Stimulated activated CD4-positive, alpha-beta T cell treated with anti-CD3 and anti-CD28 coated beads, Interleukin-12 subunit alpha, Interleukin-12 subunit beta, amount 100 ng/mL, for 4 hours (primary cell): ENCODE results near the gene NOP9.

Experiments used
- DNase-seq: peaks from one replicate; pipeline ENCODE4 v3.0.0-alpha.2; 2020

The NOP9 gene

DNA sequence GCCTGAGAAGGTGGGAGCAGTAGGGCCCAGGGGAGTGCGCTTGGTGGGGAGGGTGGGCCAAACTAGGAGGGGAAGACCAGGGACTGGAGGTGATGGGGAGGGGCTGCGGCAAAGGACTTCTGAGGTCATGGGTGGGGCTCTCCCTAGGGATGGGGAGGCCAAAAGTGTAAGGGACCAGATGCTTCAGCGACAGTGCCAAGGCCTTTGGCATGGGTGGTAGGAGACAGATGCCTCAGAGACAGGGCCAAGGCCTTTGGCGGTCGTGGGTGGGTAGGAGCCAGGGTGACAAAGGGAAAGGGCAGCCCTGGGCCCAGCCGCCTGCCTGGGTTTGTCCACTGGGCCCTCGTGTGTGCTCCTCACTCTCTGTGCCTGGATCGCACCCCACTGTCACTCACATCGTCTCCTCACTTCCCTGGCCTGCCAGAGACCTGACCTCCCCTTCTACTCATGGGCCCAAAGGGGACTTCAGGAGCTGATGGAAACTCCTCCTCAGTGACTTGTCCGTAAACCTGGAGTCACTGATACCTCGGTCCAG, 15.1 kb upstream of the NOP9 start:
- no peak for DNase-seq

DNA sequence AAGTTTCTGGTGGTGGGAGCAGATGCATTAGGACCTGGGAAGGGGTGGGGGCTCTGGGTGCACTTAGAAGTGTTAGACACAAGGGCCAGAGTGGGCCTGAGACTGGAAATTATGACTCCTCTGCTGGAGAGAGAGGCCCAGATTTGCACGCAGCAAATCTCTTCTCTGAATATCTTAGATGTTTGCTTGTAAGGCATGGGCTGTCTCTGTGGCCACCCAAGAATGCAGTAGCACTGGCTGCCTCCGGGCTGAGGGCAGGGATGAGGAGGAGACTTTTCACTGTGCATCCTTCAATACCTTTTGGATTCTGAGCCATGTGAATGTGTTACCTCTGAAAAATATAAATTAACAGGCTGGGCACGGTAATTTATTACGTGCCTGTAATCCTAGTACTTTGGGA, 14.3 kb upstream of the NOP9 start:
- no peak for DNase-seq

DNA sequence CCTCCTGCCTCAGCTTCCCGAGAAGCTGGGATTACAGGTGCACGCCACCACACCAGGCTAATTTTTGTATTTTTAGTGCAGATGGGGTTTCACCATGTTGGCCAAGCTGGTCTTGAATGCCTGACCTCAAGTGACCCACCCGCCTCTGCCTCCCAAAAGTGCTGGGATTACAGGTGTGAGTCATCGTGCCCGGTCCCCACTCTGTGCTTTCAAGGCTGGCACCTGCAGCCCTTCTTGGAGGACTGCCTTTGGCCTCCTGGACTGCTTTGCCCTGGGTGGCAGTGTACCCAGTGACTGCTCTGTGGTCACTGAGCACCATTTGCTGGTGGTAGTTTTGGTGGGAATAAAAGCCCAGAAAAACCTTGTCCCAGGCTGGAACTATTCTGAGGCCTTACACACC, 12.7 kb upstream of the NOP9 start:
- no peak for DNase-seq

DNA sequence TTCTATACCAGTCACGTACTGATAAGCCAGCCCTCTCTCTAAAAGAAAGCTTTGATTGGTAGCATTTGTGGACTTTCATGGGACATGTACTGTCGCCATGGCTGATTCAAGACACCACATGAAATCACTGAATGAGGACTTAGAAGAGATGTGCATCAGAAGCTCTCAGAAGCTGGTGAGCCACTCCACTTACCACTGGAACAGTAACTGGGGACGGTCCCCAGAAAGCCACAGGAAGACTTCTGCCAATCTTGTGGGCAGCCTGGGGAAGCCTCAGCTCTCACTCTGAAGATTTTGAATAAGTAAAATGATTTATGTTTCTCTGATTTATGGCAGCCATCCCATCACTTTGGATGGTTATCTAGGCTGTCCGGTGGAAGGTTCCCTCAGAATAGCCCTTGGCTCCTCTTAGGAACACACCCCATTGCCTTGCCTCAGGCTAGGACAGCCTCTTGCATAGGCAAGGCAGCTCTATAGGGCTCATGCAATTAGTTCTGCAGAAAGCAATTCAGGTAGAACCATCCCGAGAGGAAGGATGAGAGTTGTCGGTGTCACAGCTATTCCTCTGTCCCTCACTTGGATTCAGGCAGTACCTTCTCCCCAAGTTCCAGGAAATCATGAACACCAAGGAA, 9.9 kb upstream of the NOP9 start:
- DNase-seq: peak; percentile 41

GRCh38 chr14:24290746-24291145, 8.9 kb upstream of the NOP9 start:
- no peak for DNase-seq

- DNase-seq: no peak
Measured at GRCh38 chr14:24291446-24292117, 8.1 kb upstream of the NOP9 start.

DNA sequence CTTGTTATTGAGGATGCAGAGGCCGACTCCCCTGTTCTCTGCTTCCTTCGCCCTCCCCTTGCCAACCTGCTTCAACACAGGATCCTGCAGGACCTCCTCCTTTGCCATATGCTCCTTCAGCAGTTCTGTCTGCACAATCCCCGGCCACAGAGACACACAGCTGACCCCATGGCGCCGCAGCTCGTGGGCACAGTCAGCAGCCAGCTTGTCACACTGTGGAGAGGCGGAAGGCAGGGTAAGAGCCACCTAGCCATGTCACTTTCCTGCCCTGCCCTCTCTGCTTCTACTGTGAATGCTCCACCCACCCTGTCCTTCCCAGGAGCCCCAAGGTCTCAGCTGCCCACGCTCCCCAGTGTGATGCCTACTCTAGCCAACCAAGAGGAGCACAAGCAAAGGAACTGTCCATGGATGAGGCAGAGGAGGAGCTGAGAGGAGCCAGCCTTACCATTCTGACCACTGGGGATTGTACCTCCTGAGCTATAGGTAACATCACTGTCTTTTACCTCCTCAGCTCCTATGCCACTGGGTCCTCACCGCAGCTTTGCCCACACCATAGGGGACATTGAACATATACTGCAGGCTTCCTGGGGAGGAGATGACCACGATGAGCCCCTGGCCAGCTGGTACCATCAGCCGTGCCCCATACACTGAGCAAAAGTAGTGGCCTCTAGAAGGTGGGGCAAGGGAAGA, 7.4 kb upstream of the NOP9 start:
- DNase-seq: no peak

- DNase-seq: no peak
Measured at GRCh38 chr14:24293525-24293924, 6.1 kb upstream of the NOP9 start.

- peak; percentile 67 for DNase-seq
Measured at GRCh38 chr14:24296341-24297157, 3.1 kb upstream of the NOP9 start.

GRCh38 chr14:24297190-24297964, 2.3 kb upstream of the NOP9 start:
- DNase-seq: no peak

- DNase-seq: no peak
Measured at GRCh38 chr14:24298892-24299254, 777 bp upstream of the NOP9 start.

DNA sequence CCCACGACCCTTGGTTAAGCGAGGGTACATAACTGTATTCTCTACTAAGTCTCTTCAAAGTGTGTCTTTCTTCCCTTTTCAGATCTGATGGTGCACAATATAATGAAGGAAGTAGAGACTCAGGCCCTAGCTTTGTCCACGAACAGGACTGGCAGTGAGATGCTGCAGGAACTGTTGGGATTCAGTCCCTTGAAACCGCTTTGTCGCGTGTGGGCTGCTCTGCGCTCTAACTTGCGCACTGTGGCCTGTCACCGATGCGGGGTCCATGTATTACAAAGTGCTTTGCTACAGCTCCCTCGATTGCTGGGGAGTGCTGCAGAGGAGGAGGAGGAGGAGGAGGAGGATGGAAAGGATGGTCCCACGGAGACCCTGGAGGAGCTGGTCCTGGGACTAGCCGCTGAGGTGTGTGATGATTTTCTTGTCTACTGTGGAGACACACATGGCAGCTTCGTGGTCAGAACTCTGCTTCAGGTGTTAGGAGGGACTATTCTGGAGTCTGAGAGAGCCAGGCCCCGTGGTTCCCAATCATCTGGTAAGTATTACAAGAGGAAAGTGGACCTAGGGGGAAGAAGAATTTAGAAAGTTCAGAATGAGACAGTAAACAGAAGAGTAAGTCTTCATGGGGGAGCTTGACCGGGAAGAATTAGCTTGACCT, 803 bp downstream of the NOP9 start:
- DNase-seq: no peak

DNA sequence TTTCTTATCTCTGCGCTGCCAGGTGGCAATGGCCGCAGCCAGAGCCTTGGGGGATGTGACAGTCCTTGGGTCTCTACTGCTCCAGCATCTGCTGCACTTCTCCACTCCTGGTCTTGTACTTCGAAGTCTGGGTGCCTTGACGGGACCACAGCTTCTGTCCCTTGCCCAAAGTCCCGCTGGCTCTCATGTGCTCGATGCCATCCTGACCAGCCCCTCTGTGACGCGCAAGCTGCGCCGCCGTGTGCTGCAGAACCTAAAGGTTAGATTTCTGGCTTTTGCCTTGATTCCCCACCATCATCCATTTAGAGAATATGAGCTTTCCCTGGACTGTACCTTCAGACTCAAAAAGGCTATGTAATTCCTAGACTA, 4.4 kb downstream of the NOP9 start:
- DNase-seq: no peak

GRCh38 chr14:24307156-24307574, 7.5 kb downstream of the NOP9 start:
- no peak for DNase-seq

DNA sequence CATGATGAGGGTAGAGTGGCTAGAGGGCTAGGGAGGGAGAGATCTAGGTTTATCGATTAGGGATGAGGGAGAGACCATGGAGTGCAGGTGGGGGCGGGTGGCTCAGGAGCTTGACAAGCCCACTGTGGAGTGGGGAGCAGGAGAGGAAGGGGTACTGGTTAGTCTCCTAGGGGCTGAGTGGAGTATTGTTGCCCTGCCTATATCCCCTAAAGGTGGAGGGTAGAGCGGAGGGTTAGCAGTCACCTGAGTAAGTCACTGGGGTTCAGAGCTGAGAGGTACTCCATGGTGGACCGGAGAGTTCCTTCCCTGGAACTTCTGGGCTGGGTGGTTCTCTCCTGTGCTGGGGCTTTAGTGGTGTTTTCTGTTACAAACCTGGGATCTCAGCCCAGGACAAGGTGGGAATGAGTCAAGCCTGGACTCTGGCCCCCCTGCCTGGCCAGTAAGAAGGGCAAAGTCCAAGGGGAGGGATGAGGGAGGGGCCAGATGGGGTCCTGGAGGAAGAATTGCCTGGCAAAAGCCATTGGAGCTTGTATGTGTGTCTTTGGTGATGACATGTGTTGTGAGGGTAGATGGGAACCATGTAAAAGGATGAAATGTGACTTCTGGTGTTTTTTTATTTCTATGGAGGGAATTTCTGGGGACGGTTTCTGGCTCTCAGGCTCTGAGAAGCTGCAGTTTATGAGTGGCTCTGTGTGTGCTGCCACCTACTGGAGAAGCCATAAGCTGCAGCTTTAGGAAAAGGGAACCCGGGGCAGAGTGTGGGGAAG, 8.1 kb downstream of the NOP9 start, which contains the start of gene CIDEB:
Gene CIDEB, minus strand, starts transcription at position 403 of the 767 bp plus-strand sequence. Its CDS starts 119 bp downstream, at position 284.
- peak; percentile 51 for DNase-seq

DNA sequence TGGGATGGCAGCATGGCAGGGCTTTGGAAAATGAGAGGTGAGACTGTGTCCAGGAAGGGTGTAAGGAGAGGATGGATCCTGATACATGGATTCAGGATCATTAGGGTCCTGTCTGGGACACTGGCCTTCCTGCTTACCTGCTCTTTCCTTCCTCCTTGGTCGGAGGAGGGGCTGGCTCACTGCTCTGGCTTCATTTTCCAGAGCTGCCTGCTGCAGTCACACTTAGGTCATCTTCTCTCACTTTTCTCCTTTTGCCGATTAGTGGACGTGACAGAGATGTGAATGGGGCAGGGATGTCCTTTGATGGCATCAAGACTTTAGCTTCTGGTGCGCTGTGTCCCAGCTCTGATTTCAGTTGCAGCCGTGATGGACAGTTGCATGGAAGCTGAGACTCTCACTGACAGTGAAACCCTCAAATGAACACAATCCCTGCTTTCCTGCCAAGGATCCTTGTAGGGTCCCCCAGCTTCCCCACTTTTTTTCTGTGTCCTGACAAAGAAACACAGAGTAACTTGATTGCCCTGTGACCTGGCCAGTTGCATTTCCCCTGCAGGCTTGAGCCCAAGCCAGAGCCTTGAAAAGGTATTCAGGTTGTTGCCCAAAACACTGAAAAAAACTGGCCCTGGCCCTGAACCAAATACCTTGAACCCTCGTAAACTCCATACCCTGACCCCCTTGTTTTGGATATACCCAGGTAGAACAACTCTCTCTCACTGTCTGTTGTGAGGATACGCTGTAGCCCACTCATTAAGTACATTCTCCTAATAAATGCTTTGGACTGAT, 8.9 kb downstream of the NOP9 start:
- no peak for DNase-seq

DNA sequence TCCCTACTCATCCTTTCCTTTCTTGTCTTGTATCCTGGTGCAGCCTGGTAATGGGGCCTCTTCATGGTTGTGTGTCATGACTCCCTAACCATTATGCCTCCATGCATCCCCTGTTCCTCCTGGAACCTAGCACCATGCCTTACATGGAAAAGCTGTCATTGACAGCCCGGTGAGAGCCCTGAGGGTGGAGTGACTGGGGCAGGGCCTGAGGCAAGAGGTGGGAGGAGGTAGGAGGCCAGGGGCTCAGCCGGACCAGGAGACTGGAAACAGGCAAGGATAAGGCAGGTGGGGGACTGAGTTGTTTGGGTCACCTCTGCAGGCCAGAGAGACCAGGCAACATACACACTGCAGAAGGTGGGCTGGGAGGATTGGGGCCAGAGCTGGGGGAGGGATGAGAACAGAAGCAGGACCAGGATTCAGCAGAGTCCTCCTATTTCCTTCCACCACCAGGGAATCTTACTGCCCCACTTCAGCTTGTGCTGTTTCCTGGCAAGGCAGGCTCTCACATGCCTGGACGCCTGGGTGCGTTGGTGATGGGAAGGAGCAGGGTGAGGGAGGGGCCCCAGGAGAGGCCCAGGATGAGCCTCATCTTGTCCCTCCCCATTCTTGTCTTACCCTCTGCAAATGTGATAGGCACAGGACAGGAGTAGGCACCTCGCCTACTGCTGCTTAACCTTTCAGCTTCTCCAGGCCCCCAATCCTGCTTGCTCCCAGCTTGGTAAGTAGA, 10.1 kb downstream of the NOP9 start, which contains the start of gene LTB4R2:
Gene LTB4R2, plus strand, starts transcription at position 603 of the 727 bp plus-strand sequence. CDS start 525 bp downstream, outside the sequence.
- no peak for DNase-seq

- DNase-seq: no peak
Measured at GRCh38 chr14:24310265-24310645, 10.6 kb downstream of the NOP9 start.
